Activated naive CD8-positive, alpha-beta T cell treated with anti-CD3 and anti-CD28 coated beads, Interleukin-2, amount 50 U/mL, for 16 hours (primary cell): ENCODE results near the gene TTR.

ENCODE experiments used
- DNase-seq: peaks from one replicate; pipeline ENCODE4 v3.0.0-alpha.2; 2020; ENCODE audit warnings: low read depth, low spot score

Gene TTR

GRCh38 chr18:31579375-31579774 lies 12.3 kb upstream of the TTR start:
- DNase-seq = no peak

- no peak for DNase-seq
These were observed 10.0 kb upstream of the TTR start for GRCh38 chr18:31581498-31582197.

GRCh38 chr18:31583185-31583854 lies 8.4 kb upstream of the TTR start:
- no peak for DNase-seq

GRCh38 chr18:31585991-31586390 lies 5.7 kb upstream of the TTR start:
- no peak for DNase-seq

GRCh38 chr18:31586616-31587015 lies 5.1 kb upstream of the TTR start:
- DNase-seq = no peak

GRCh38 chr18:31587529-31587928 lies 4.1 kb upstream of the TTR start:
- DNase-seq = no peak

- DNase-seq = no peak
These were observed 1.1 kb upstream of the TTR start for GRCh38 chr18:31590570-31590969.

GRCh38 chr18:31591113-31591512 lies 564 bp upstream of the TTR start:
- no peak for DNase-seq

GRCh38 chr18:31592506-31593157 lies 955 bp downstream of the TTR start:
- no peak for DNase-seq

GRCh38 chr18:31595121-31595771 lies 3.6 kb downstream of the TTR start:
- no peak for DNase-seq

GRCh38 chr18:31596081-31596872 lies 4.6 kb downstream of the TTR start:
- DNase-seq = no peak

GRCh38 chr18:31598021-31598805 lies 6.5 kb downstream of the TTR start:
- DNase-seq = no peak

GRCh38 chr18:31603315-31603714 lies 11.6 kb downstream of the TTR start:
- no peak for DNase-seq

- DNase-seq = no peak
These were observed 14.6 kb downstream of the TTR start for GRCh38 chr18:31606265-31606664.

- no peak for DNase-seq
These were observed 15.7 kb downstream of the TTR start for GRCh38 chr18:31607384-31607783.

GRCh38 chr18:31609886-31610285 lies 18.2 kb downstream of the TTR start:
- DNase-seq = no peak

GRCh38 chr18:31610286-31611205 lies 18.9 kb downstream of the TTR start:
- DNase-seq = no peak

GRCh38 chr18:31611511-31611910 lies 19.8 kb downstream of the TTR start:
- DNase-seq = no peak

GRCh38 chr18:31612124-31612523 lies 20.4 kb downstream of the TTR start:
- DNase-seq = no peak

- DNase-seq = no peak
These were observed 22.4 kb downstream of the TTR start for GRCh38 chr18:31614044-31614443.
